ENCODE data around the gene C16orf95. TPM values are rescaled to one million over a fixed set of nuclear protein-coding genes. Genes with fewer than 3 reads are reported as not detected.

The C16orf95 gene
- total RNA-seq, 2 experiments from 2014 or later = 10.9 to 15.0 TPM

DNA sequence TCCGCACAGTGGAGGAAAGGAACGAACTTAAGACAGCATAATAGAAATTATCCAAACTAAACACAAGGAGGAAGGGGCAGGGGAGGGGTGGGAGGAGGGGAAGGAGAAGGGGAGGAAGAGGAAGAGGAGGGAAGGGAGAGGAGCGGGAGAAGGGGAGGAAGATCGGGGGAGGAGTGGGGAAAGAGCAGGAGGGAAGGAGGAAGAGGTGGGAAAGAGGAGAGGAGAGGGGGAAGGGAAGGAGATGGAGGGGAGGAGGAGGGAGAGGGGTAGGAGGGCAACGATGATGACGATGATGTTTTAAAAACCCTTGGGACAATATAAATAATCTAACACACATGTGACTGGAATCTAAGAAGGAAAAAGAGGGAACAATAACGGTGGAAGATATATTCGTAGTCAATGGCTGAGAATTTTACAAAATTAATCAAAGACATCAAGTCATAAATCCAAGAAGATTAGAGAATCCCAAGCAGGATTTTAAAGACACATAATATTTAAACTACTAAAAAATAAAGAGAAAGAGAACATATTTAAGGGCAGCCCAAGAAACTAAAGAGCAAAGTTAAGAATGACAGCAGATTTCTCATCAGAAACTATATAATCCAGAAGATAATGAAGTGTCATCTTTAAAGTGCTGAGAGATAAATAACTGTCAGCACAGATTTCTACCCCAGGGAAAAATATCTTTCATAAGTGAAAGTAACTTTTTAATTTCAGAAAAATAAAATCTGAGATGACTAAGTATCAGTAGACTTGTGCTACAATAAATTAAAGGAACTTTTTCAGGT, 30.2 kb downstream of the C16orf95 start:
- Mint-ChIP-seq H3K4me3 (no peak overlapping the region), H3K27me3 (no peaks in the 10 kb centered on the region), H3K27ac (no peak overlapping the region), H3K4me1 (ENCODE audit: low read depth) (no peaks in the 10 kb centered on the region), H3K36me3 (peaks cover 4% of the 10 kb centered on the region), H3K9me3 (peaks cover 4% of the 10 kb centered on the region)
- ChIA-PET CTCF (no interaction called here), POLR2A (no interaction called here)
- no peak for DNase-seq
- intact Hi-C loops (cut with micrococcal nuclease) = no loop called here

DNA sequence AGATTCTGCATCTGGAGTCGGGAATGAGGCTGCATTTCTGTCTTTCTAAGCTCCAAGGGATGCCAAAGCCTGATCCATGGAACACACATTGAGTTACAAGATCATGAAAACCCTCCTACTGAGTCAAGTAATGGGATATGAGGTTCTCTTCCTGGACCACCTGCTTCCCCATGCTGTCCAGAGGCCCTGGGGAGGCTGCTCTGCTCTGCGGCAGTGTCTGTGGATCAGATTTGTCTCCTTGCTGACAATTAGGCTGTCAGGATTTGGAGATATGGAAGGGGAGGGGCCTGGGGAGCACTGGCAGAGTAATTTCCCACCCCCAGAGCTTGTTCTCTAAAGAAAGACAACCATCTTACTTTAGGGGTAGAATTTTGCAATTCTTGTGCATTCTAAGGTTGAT, 33.0 kb downstream of the C16orf95 start:
- Mint-ChIP-seq H3K36me3 (peaks cover 2% of the 10 kb centered on the region), H3K9me3 (peaks cover 2% of the 10 kb centered on the region), H3K4me3 (no peak overlapping the region), H3K27me3 (no peaks in the 10 kb centered on the region), H3K27ac (no peak overlapping the region), H3K4me1 (ENCODE audit: low read depth) (no peaks in the 10 kb centered on the region)
- POLR2A ChIA-PET = no interaction called here
- CTCF ChIA-PET = interaction anchor here (0.9 kb wide), 1 partner anchor 160 kb away, joined by 3 read pairs; no protein-coding TSS in a partner anchor
- DNase-seq = no peak
- intact Hi-C loops (cut with micrococcal nuclease) = no loop called here

DNA sequence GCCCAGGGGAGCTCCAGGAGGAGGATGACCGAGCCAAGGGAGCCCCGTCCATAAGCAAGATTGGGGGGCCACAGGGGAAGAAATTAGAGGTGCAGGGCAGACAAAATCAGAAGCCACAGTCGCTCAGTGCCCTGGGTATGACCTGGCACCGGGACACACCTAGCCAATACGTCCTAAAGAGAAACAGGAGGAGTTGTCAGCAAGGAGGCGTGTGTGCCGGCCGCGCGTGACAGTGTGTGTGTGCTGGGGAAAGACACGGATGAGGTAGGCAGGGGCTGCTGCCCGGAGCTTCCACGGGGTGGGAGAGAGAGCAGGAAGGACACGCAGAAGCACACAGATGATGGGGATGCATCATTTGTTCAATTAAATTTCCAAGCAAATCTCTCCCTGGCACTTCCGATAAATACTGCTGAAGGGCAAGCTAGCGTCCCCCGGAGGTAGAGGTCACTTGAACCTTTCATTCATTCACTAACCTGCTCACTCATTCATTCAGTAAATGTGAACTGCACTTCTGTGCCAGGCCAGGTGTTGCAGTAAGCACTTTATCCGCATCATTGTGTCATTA, 38.0 kb downstream of the C16orf95 start:
- Mint-ChIP-seq H3K36me3 (no peaks in the 10 kb centered on the region), H3K27me3 (no peaks in the 10 kb centered on the region), H3K27ac (no peak overlapping the region), H3K9me3 (no peaks in the 10 kb centered on the region), H3K4me3 (no peak overlapping the region), H3K4me1 (ENCODE audit: low read depth) (peaks cover 5% of the 10 kb centered on the region)
- intact Hi-C loops (cut with micrococcal nuclease) = loop anchor here (2.0 kb wide), 1 partner anchor 716 kb away; no protein-coding TSS in a partner anchor
- CTCF ChIA-PET = interaction anchor here (0.6 to 2.2 kb wide), 5 partner anchors 13 to 715 kb away, joined by 3 to 7 read pairs (median 3); no protein-coding TSS in a partner anchor
- POLR2A ChIA-PET = no interaction called here
- no peak for DNase-seq

DNA sequence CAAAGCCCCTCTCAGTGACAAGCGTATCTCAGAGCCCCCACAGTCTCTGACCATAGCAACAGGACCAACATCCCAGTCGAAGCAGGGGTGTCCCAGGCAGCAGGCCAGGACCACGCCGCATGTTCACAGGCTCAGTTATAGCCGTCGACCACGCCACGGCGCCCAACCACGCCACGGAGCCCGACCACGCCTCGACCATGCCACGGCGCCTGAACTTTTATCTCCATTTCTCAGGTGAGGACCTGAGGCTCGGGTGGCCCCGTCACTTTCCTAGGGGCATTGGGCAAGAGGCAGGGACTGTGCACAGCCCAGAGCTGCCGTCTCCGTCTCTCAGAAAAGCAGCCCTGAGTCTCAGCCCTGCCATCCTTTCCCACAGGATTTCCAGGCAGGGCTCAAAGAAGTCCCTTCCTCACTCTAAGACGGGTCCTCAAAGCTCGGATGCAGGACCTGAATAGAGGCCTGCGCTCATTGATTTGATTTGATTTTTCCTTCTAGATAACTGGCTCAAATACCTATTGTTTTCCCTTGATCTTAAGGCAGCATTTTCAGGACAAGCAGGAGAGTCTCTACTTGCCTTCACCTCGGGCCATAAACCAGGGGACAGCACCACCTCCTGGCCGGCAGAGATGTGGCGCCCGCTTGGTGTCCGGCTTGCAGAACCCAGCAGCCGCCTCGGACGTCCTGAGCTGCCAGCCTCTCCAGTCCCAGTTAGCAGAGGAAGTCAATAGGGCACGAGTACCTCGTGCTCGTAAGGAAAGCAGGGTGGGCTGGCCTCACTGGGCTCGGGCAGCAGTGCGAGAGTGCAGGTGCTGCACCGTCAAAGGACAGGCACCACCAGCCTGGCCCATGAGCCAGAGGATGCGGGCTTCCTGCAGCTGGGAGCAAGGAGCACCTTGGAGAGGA, 38.8 kb downstream of the C16orf95 start:
- Mint-ChIP-seq H3K4me1 (ENCODE audit: low read depth) (peaks cover 5% of the 10 kb centered on the region), H3K27me3 (no peaks in the 10 kb centered on the region), H3K27ac (no peak overlapping the region), H3K36me3 (no peaks in the 10 kb centered on the region), H3K4me3 (no peak overlapping the region), H3K9me3 (no peaks in the 10 kb centered on the region)
- intact Hi-C loops (cut with micrococcal nuclease) = loop anchor here (1.0 to 2.0 kb wide), 2 partner anchors 75 to 716 kb away; no protein-coding TSS in a partner anchor
- CTCF ChIA-PET = interaction anchor here (0.6 to 2.2 kb wide), 4 partner anchors 75 to 714 kb away, joined by 3 to 7 read pairs (median 4); no protein-coding TSS in a partner anchor
- peak; percentile 67 for DNase-seq
- POLR2A ChIA-PET = no interaction called here

DNA sequence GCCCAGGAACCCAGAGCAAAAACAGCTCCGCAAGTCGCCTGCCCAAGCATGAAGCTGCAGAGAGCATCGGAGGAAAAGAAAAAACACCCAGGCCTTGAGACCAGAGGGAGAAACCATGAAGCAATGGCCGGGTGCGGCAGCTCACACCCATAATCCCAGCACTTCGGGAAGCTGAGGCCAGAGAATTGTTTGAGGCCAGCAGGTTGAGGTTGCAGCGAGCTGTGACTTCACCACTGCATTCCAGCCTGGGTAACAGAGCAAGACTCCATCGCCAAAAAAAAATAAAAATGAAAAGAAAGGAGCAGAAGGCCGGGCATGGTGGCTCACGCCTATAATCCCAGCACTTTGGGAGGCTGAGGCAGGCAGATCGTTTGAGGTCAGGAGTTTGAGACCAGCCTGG, 40.3 kb downstream of the C16orf95 start:
- H3K27ac Mint-ChIP-seq = no peak overlapping the region
- no peaks in the 10 kb centered on the region for H3K36me3 Mint-ChIP-seq
- intact Hi-C loops (cut with micrococcal nuclease) = no loop called here
- H3K27me3 Mint-ChIP-seq = no peaks in the 10 kb centered on the region
- H3K4me3 Mint-ChIP-seq = no peak overlapping the region
- POLR2A ChIA-PET = interaction anchor here (0.6 kb wide), 1 partner anchor 736 kb away, joined by 3 read pairs; no protein-coding TSS in a partner anchor
- no peaks in the 10 kb centered on the region for H3K9me3 Mint-ChIP-seq
- DNase-seq = no peak
- CTCF ChIA-PET = interaction anchor here (0.6 to 2.2 kb wide), 3 partner anchors 116 to 713 kb away, joined by 3 to 8 read pairs (median 7); no protein-coding TSS in a partner anchor
- peaks cover 5% of the 10 kb centered on the region for H3K4me1 Mint-ChIP-seq (ENCODE audit: low read depth)

DNA sequence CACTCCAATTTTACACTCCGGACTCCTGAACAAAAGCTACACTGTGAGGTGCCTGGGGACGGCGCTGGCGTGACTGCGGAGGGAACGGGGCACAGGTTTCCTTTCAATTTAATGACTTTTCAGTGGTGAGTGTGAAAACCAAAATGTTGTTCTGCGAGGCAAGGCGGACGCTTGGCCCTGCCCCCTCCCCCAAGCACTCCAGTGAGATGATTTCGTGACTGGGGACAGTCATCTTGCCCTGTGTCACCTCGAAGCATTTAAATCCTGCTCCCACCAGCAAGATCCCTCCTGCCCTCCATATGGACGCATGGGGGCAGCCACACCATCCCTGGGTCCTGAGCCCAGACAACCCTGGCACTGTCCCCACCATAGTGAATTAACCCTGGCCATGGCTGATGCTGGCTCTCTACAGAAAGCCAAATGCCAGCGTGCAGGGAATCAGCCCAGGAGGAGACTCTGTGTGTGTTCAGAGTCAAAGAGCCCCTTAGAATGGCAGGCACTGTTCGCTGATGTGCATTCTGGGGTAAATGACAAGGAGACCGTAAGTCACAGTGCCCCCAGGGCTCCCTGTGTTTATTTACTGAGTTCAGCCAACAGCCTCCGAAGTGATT, 41.0 kb downstream of the C16orf95 start:
- H3K27ac Mint-ChIP-seq = no peak overlapping the region
- no peak overlapping the region for H3K4me3 Mint-ChIP-seq
- H3K36me3 Mint-ChIP-seq = no peaks in the 10 kb centered on the region
- ChIA-PET CTCF (no interaction called here), POLR2A (no interaction called here)
- no peaks in the 10 kb centered on the region for H3K9me3 Mint-ChIP-seq
- intact Hi-C loops (cut with micrococcal nuclease) = no loop called here
- no peaks in the 10 kb centered on the region for H3K27me3 Mint-ChIP-seq
- peaks cover 5% of the 10 kb centered on the region for H3K4me1 Mint-ChIP-seq (ENCODE audit: low read depth)
- DNase-seq = no peak

DNA sequence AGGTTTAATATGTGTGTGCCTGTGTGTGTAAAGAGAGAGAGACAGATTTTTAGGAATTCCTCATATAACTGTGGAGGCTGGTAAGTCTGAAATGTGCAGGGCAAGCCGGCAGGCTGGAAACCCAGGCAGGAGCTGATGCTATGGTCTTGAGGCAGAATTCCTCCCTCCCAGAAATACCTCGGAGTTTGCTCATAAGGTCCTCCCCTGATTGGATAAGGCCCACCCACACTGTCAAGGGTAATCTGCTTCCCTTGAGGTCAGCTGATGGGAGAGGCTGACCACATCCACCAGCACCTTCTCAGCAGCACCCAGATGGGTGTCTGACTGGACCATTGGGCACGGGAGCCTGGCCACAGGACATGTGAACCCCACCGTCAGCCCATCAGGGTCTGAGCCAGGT, 42.4 kb downstream of the C16orf95 start:
- CTCF ChIA-PET = no interaction called here
- Mint-ChIP-seq H3K36me3 (peaks cover 2% of the 10 kb centered on the region), H3K27ac (no peak overlapping the region), H3K9me3 (peaks cover 2% of the 10 kb centered on the region), H3K27me3 (no peaks in the 10 kb centered on the region), H3K4me3 (no peak overlapping the region), H3K4me1 (ENCODE audit: low read depth) (peaks cover 5% of the 10 kb centered on the region)
- intact Hi-C loops (cut with micrococcal nuclease) = no loop called here
- POLR2A ChIA-PET = no interaction called here
- no peak for DNase-seq

DNA sequence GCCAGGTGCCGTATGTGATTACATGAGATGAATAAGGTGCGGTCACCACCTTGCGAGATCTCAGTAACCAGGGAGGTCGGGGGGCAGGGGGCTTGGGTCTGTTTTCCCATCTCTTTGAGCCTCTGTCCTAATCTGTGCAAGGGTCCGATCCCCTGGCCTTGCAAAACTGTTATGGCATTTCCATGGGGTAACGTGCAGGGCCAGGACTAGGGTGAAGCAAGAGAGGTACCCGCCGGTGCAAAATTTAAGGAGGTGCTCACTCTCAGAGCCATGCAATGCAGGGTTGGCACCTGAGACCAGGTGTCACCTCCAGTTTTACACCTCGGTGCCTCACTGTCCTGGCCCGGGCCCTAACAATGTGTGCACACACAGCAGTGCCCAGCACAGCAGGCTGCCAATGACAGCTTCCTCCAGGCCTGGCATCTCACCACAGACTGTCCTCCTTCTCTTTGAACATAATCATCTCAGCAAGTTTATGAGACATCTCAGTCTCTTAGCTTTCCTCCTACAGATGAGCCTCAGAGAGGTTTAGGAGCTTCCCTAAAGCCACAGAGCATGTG, 43.6 kb downstream of the C16orf95 start:
- no peak overlapping the region for H3K4me3 Mint-ChIP-seq
- intact Hi-C loops (cut with micrococcal nuclease) = no loop called here
- no peak overlapping the region for H3K27ac Mint-ChIP-seq
- H3K9me3 Mint-ChIP-seq = peaks cover 7% of the 10 kb centered on the region
- H3K4me1 Mint-ChIP-seq (ENCODE audit: low read depth) = peaks cover 3% of the 10 kb centered on the region
- DNase-seq = no peak
- ChIA-PET POLR2A (no interaction called here), CTCF (no interaction called here)
- H3K36me3 Mint-ChIP-seq = peaks cover 2% of the 10 kb centered on the region
- no peaks in the 10 kb centered on the region for H3K27me3 Mint-ChIP-seq

DNA sequence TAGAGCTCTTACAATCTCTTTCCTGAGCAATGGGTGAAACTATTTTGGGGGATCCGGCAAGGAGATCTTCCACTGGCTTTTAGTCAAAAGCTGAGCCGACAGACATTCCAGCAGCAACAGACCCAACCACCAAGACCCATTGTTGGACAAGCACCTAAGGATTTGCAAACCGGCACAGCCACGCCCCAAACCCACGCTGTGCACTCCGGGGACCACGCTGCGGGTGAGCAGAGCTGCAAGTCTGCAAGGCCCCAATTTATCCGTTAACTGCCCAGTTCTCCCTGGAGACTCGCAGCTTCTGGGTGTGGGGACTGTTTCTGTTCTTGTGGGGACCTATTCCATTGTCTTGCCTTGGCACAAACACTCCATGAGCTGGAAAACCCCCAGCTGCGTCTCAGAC, 45.9 kb downstream of the C16orf95 start:
- H3K4me1 Mint-ChIP-seq (ENCODE audit: low read depth) = peaks cover 2% of the 10 kb centered on the region
- DNase-seq = no peak
- H3K9me3 Mint-ChIP-seq = peaks cover 7% of the 10 kb centered on the region
- ChIA-PET POLR2A (no interaction called here), CTCF (no interaction called here)
- H3K4me3 Mint-ChIP-seq = no peak overlapping the region
- intact Hi-C loops (cut with micrococcal nuclease) = no loop called here
- peaks cover 2% of the 10 kb centered on the region for H3K36me3 Mint-ChIP-seq
- no peak overlapping the region for H3K27ac Mint-ChIP-seq
- H3K27me3 Mint-ChIP-seq = no peaks in the 10 kb centered on the region

DNA sequence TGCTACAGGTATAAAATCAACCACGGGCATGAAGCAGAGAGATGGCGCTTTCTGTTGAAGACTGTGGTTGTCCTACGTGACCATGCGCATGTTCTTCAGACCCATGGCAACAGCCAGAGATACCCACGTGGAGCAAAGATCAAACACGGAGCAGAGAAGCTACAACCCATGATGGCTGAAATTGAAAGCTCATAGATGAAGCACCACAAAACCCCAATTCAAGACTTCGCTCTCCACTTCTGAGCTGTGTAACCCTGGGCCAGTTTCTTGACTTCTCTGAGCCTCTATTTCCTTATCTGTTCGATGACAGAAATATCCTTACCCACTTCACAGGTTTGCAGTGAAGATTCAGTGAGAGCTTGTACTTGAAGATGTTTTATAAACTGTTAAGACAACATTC, 49.6 kb downstream of the C16orf95 start:
- Mint-ChIP-seq H3K9me3 (peaks cover 7% of the 10 kb centered on the region), H3K27me3 (no peaks in the 10 kb centered on the region), H3K27ac (no peak overlapping the region), H3K4me3 (no peak overlapping the region), H3K36me3 (peaks cover 2% of the 10 kb centered on the region), H3K4me1 (ENCODE audit: low read depth) (no peaks in the 10 kb centered on the region)
- CTCF ChIA-PET = interaction anchor here (1.6 kb wide), 1 partner anchor 50 kb away, joined by 3 read pairs; the partner anchor contains the start of gene C16orf95
- POLR2A ChIA-PET = no interaction called here
- intact Hi-C loops (cut with micrococcal nuclease) = no loop called here
- no peak for DNase-seq

DNA sequence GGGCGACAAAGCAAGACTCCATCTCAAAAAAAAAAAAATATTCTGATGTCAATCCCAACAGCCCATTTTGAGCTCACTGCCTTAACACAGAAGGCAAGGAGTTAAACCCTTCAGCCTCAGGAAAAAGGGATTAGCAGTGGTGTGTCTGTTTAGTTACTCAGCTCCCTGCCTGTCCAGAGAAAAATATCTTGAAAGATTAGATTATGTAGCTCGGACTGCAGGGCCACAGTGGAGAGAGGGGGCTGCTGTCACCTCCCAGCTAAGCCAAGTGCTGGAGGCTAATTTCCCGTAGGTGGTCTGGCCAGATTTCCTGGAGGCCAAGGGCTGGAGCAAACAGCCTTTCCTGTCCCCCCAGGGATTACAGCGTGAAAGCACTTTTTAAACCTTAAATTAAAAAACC, 50.3 kb downstream of the C16orf95 start:
- Mint-ChIP-seq H3K4me3 (no peak overlapping the region), H3K36me3 (peaks cover 2% of the 10 kb centered on the region), H3K27me3 (no peaks in the 10 kb centered on the region), H3K9me3 (peaks cover 7% of the 10 kb centered on the region), H3K4me1 (ENCODE audit: low read depth) (no peaks in the 10 kb centered on the region), H3K27ac (no peak overlapping the region)
- CTCF ChIA-PET = interaction anchor here (1.6 kb wide), 1 partner anchor 50 kb away, joined by 3 read pairs; the partner anchor contains the start of gene C16orf95
- no peak for DNase-seq
- POLR2A ChIA-PET = interaction anchor here (0.6 kb wide), 1 partner anchor 15 kb away, joined by 4 read pairs; no protein-coding TSS in a partner anchor
- intact Hi-C loops (cut with micrococcal nuclease) = no loop called here
